Endothelial cell (in vitro differentiated cells): ENCODE data around the gene TNPO1. TPM values are rescaled to one million over a fixed set of nuclear protein-coding genes. Genes with fewer than 3 reads are reported as not detected.

Experiments used
- DNase-seq: peaks from one replicate; pipeline ENCODE4 v3.0.0; 2021; ENCODE audit warnings: low spot score
- H3K27ac Mint-ChIP-seq: one replicate; pipeline ENCODE4 v1.8.0; 2021; ENCODE audit warnings: mixed read lengths, inconsistent platforms; ENCODE audit not compliant: unreplicated experiment
- H3K27me3 Mint-ChIP-seq: one replicate; pipeline ENCODE4 v1.8.0; 2021; ENCODE audit warnings: mild to moderate bottlenecking, moderate library complexity, mixed read lengths, inconsistent platforms; ENCODE audit not compliant: unreplicated experiment
- H3K36me3 Mint-ChIP-seq: one replicate; pipeline ENCODE4 v1.8.0; 2021; ENCODE audit warnings: mild to moderate bottlenecking, low read depth, mixed read lengths, inconsistent platforms; ENCODE audit not compliant: unreplicated experiment
- H3K4me1 Mint-ChIP-seq: one replicate; pipeline ENCODE4 v1.8.0; 2021; ENCODE audit warnings: mild to moderate bottlenecking, mixed read lengths, inconsistent platforms; ENCODE audit not compliant: unreplicated experiment
- H3K4me3 Mint-ChIP-seq: one replicate; pipeline ENCODE4 v1.8.0; 2021; ENCODE audit warnings: mild to moderate bottlenecking, mixed read lengths, inconsistent platforms; ENCODE audit not compliant: unreplicated experiment
- H3K9me3 Mint-ChIP-seq: one replicate; pipeline ENCODE4 v1.8.0; 2021; ENCODE audit warnings: mixed read lengths, inconsistent platforms; ENCODE audit not compliant: unreplicated experiment
- CTCF ChIP-seq: fragments of 200-600 bp; sonication (generic); IDR thresholded peaks from one replicate; pipeline ENCODE4 v1.5.0; 2021; ENCODE audit warnings: antibody characterized with exemption; ENCODE audit not compliant: unreplicated experiment
- total RNA-seq: library from RNA; stranded (reverse); fragmentation: NEBNext Ultra II Directional; extraction: Animal tissue kit (Norgen Biotek cat#: 25700); gene quantifications from one replicate; pipeline ENCODE4 v1.2.1, GENCODE V29; 2021; ENCODE audit not compliant: unreplicated experiment

The TNPO1 gene
- total RNA-seq, 1 donor from 2014 or later: 149 TPM

- no peak overlapping the region for H3K27ac Mint-ChIP-seq
- H3K4me1 Mint-ChIP-seq: peaks cover 21% of the 10 kb centered on the region
- no peak overlapping the region for H3K4me3 Mint-ChIP-seq
- no peak for TF ChIP-seq CTCF
- no peaks in the 10 kb centered on the region for H3K9me3 Mint-ChIP-seq
- peaks cover 13% of the 10 kb centered on the region for H3K27me3 Mint-ChIP-seq
- no peaks in the 10 kb centered on the region for H3K36me3 Mint-ChIP-seq
- no peak for DNase-seq
Measured at GRCh38 chr5:72844218-72844603, 27.8 kb downstream of the TNPO1 start.

GRCh38 chr5:72845889-72846288, 29.4 kb downstream of the TNPO1 start:
- Mint-ChIP-seq H3K4me3 (no peak overlapping the region), H3K4me1 (peaks cover 32% of the 10 kb centered on the region), H3K36me3 (peaks cover 4% of the 10 kb centered on the region), H3K9me3 (no peaks in the 10 kb centered on the region), H3K27me3 (peaks cover 15% of the 10 kb centered on the region), H3K27ac (no peak overlapping the region)
- TF ChIP-seq CTCF: no peak
- DNase-seq: no peak

GRCh38 chr5:72846483-72846882, 30.0 kb downstream of the TNPO1 start:
- Mint-ChIP-seq H3K4me3 (no peak overlapping the region), H3K4me1 (peaks cover 32% of the 10 kb centered on the region), H3K9me3 (no peaks in the 10 kb centered on the region), H3K27me3 (peaks cover 13% of the 10 kb centered on the region), H3K36me3 (peaks cover 4% of the 10 kb centered on the region), H3K27ac (no peak overlapping the region)
- no peak for TF ChIP-seq CTCF
- DNase-seq: no peak

GRCh38 chr5:72847439-72847838, 31.0 kb downstream of the TNPO1 start:
- Mint-ChIP-seq H3K4me3 (peak overlapping the region; percentile 97), H3K9me3 (no peaks in the 10 kb centered on the region), H3K36me3 (peaks cover 7% of the 10 kb centered on the region), H3K27me3 (peaks cover 13% of the 10 kb centered on the region), H3K4me1 (peaks cover 32% of the 10 kb centered on the region), H3K27ac (peak overlapping the region; percentile 96)
- no peak for DNase-seq
- no peak for TF ChIP-seq CTCF

- peak; percentile 84 for DNase-seq
- Mint-ChIP-seq H3K4me3 (peak overlapping the region; percentile 97), H3K4me1 (peaks cover 26% of the 10 kb centered on the region), H3K27me3 (peaks cover 14% of the 10 kb centered on the region), H3K36me3 (peaks cover 10% of the 10 kb centered on the region), H3K9me3 (no peaks in the 10 kb centered on the region), H3K27ac (peak overlapping the region; percentile 96)
- no peak for TF ChIP-seq CTCF
Measured at GRCh38 chr5:72847989-72848473, 31.6 kb downstream of the TNPO1 start.
